ENCODE results near the gene ATP2A2. TPM values are rescaled to one million over a fixed set of nuclear protein-coding genes. Genes with fewer than 3 reads are reported as not detected.
"Not testable (repeated sequence)": the region's sequence is repeated elsewhere in the genome, so short reads cannot be mapped to it uniquely, and the experiment has no call there.

ATP2A2 gene
- total and polyA plus RNA-seq, 8 donors = 118 to 258 (median 143) TPM

GRCh38 chr12:110373425-110373824, 92.4 kb downstream of the ATP2A2 start:
- no peaks in the 10 kb centered on the region for H3K9me3 ChIP-seq
- no peak overlapping the region for H3K27ac ChIP-seq
- H3K4me3 ChIP-seq = no peak overlapping the region
- DNase-seq = no peak
- no peaks in the 10 kb centered on the region for H3K27me3 ChIP-seq
- no peak for TF ChIP-seq CTCF (IDR thresholded peaks at IDR 0.05)
- peaks cover 6 to 8% of the 10 kb centered on the region in 2 donors for H3K4me1 ChIP-seq
- no peak for ATAC-seq
- peaks cover 0 to 85% of the 10 kb centered on the region in 2 donors for H3K36me3 ChIP-seq
- intact Hi-C loops (cut with DNase I) = no loop called here

- no peak for ATAC-seq
- no peaks in the 10 kb centered on the region for H3K9me3 ChIP-seq
- no peak overlapping the region for H3K4me3 ChIP-seq
- H3K27ac ChIP-seq = no peak overlapping the region
- no peak for TF ChIP-seq CTCF (IDR thresholded peaks at IDR 0.05)
- intact Hi-C loops (cut with DNase I) = no loop called here
- H3K4me1 ChIP-seq = peaks cover 6 to 8% of the 10 kb centered on the region in 2 donors
- peaks cover 0 to 91% of the 10 kb centered on the region in 2 donors for H3K36me3 ChIP-seq
- DNase-seq = no peak
- no peaks in the 10 kb centered on the region for H3K27me3 ChIP-seq
These were observed 93.0 kb downstream of the ATP2A2 start for GRCh38 chr12:110373962-110374611.

- peaks cover 0 to 100% of the 10 kb centered on the region in 2 donors for H3K36me3 ChIP-seq
- DNase-seq; H3K4me1 ChIP-seq; intact Hi-C loops (cut with DNase I); H3K9me3 ChIP-seq; H3K4me3 ChIP-seq; ATAC-seq; H3K27me3 ChIP-seq: not testable (repeated sequence)
- peak overlapping the region; percentile 5 to 29 for H3K27ac ChIP-seq
These were observed 97.2 kb downstream of the ATP2A2 start for GRCh38 chr12:110378131-110378790.

- Histone ChIP-seq H3K4me1 (no peaks in the 10 kb centered on the region), H3K36me3 (peaks cover 0 to 98% of the 10 kb centered on the region in 2 donors), H3K4me3 (no peak overlapping the region), H3K27ac (peak overlapping the region; percentile 5 to 29), H3K27me3 (no peaks in the 10 kb centered on the region), H3K9me3 (no peaks in the 10 kb centered on the region)
- ATAC-seq (peak; percentile 32), DNase-seq (no peak)
- intact Hi-C loops (cut with DNase I) = no loop called here
- TF ChIP-seq CTCF (IDR thresholded peaks at IDR 0.05) = no peak
These were observed 98.2 kb downstream of the ATP2A2 start for GRCh38 chr12:110379197-110379596.

GRCh38 chr12:110379631-110380030, 98.6 kb downstream of the ATP2A2 start:
- no peak for DNase-seq
- intact Hi-C loops (cut with DNase I) = no loop called here
- ATAC-seq = no peak
- no peaks in the 10 kb centered on the region for H3K9me3 ChIP-seq
- no peaks in the 10 kb centered on the region for H3K27me3 ChIP-seq
- peak overlapping the region; percentile 18 to 29 for H3K27ac ChIP-seq
- no peak for TF ChIP-seq CTCF (IDR thresholded peaks at IDR 0.05)
- no peak overlapping the region for H3K4me3 ChIP-seq
- peaks cover 0 to 98% of the 10 kb centered on the region in 2 donors for H3K36me3 ChIP-seq
- H3K4me1 ChIP-seq = peaks cover 0 to 4% of the 10 kb centered on the region in 2 donors
